AG10803 (cell line): ENCODE measurements around the gene HMMR.

ENCODE experiments used
- DNase-seq: peaks from one replicate; pipeline ENCODE4 v3.0.0; 2010; ENCODE audit warnings: low read depth
- H3K4me3 ChIP-seq: 2 replicates; pipeline ENCODE4 v1.5.1; 2011; ENCODE audit warnings: mild to moderate bottlenecking, low read length, control low read depth
- CTCF ChIP-seq: conservative IDR thresholded peaks from 2 replicates; pipeline ENCODE4 v1.5.1; 2011; ENCODE audit warnings: mild to moderate bottlenecking, low read length, control low read depth, inconsistent platforms

HMMR gene

GRCh38 chr5:163506726-163507125, 46.3 kb downstream of the HMMR start:
- no peak for TF ChIP-seq CTCF
- peak overlapping the region; percentile 82 for H3K4me3 ChIP-seq
- DNase-seq = peak; percentile 50

- DNase-seq = no peak
- TF ChIP-seq CTCF = no peak
- H3K4me3 ChIP-seq = peak overlapping the region; percentile 43
Measured at GRCh38 chr5:163508753-163509152, 48.3 kb downstream of the HMMR start.

GRCh38 chr5:163509291-163509951, 49.0 kb downstream of the HMMR start:
- peak; percentile 70 for DNase-seq
- TF ChIP-seq CTCF = no peak
- H3K4me3 ChIP-seq = peak overlapping the region; percentile 43

- no peak for TF ChIP-seq CTCF
- DNase-seq = no peak
- H3K4me3 ChIP-seq = no peak overlapping the region
Measured at GRCh38 chr5:163512526-163512925, 52.1 kb downstream of the HMMR start.

GRCh38 chr5:163525096-163525495, 64.7 kb downstream of the HMMR start:
- TF ChIP-seq CTCF = no peak
- no peak for DNase-seq
- H3K4me3 ChIP-seq = no peak overlapping the region

GRCh38 chr5:163529698-163530097, 69.3 kb downstream of the HMMR start:
- H3K4me3 ChIP-seq = no peak overlapping the region
- DNase-seq = no peak
- TF ChIP-seq CTCF = no peak

- no peak overlapping the region for H3K4me3 ChIP-seq
- no peak for TF ChIP-seq CTCF
- DNase-seq = no peak
Measured at GRCh38 chr5:163531272-163531671, 70.8 kb downstream of the HMMR start.
